Liver (tissue), 9 donors: ENCODE data around the gene TMC2. TPM values are rescaled to one million over a fixed set of nuclear protein-coding genes. Genes with fewer than 3 reads are reported as not detected.

Experiments
- DNase-seq: peaks from one replicate; pipeline ENCODE4 v3.0.0-alpha.2; 2017; ENCODE audit warnings: low spot score
- H3K27ac ChIP-seq, 2 donors: one replicate each; pipeline ENCODE4 v1.7.0; 2013; ENCODE audit warnings: inconsistent platforms in 2 of 2, low read length in 2 of 2, control low read depth in 1 of 2, low read depth in 1 of 2, mild to moderate bottlenecking in 1 of 2
- H3K27me3 ChIP-seq, 4 donors: one replicate each; pipeline versions ENCODE4 v1.6.1 to v1.7.0; 2013; ENCODE audit warnings: low read length in 3 of 4, inconsistent platforms in 1 of 4, mild to moderate bottlenecking in 1 of 4, moderate library complexity in 1 of 4; ENCODE audit not compliant: control insufficient read depth in 4 of 4, insufficient read depth in 4 of 4
- H3K36me3 ChIP-seq, 4 donors: one replicate each; pipeline versions ENCODE4 v1.6.1 to v1.7.0; 2013; ENCODE audit warnings: low read length in 3 of 4, mild to moderate bottlenecking in 3 of 4, low read depth in 1 of 4, moderate library complexity in 1 of 4; ENCODE audit not compliant: control insufficient read depth in 4 of 4, insufficient read depth in 3 of 4
- H3K4me1 ChIP-seq, 4 donors: one replicate each; pipeline versions ENCODE4 v1.6.1 to v1.7.0; 2013; ENCODE audit warnings: low read length in 3 of 4, mild to moderate bottlenecking in 3 of 4, moderate library complexity in 1 of 4; ENCODE audit not compliant: control insufficient read depth in 4 of 4, insufficient read depth in 4 of 4
- H3K4me3 ChIP-seq, 3 donors: one replicate each; pipeline versions ENCODE4 v1.6.1 to v1.7.0; 2013; ENCODE audit warnings: low read length in 3 of 3, control low read depth in 1 of 3, low read depth in 1 of 3, mild to moderate bottlenecking in 1 of 3
- H3K9ac ChIP-seq, 2 donors: one replicate each; pipeline ENCODE4 v1.7.0; 2013; ENCODE audit warnings: low read length in 2 of 2, mild to moderate bottlenecking in 2 of 2, moderate library complexity in 2 of 2, control low read depth in 1 of 2, low read depth in 1 of 2
- H3K9me3 ChIP-seq, 4 donors: one replicate each; pipeline versions ENCODE4 v1.6.1 to v1.7.0; 2013; ENCODE audit warnings: low read length in 3 of 4; ENCODE audit not compliant: control insufficient read depth in 4 of 4
- EGR1 ChIP-seq, 2 donors: IDR thresholded peaks; 2 replicates each; pipeline ENCODE4 v1.6.1; 2016 to 2018; ENCODE audit warnings: antibody characterized with exemption in 2 of 2, low read depth in 2 of 2
- FOXA1 ChIP-seq: IDR thresholded peaks from 2 replicates; pipeline ENCODE4 v1.6.1; 2016; ENCODE audit warnings: antibody characterized with exemption
- FOXA2 ChIP-seq: IDR thresholded peaks from 2 replicates; pipeline ENCODE4 v1.6.1; 2016; ENCODE audit warnings: antibody characterized with exemption
- GABPA ChIP-seq, 2 donors: IDR thresholded peaks in 1 of 2; conservative IDR thresholded peaks in 1 of 2; 2 replicates each; pipeline ENCODE4 v1.6.1; 2016; ENCODE audit warnings: antibody characterized with exemption in 2 of 2, mild to moderate bottlenecking in 1 of 2, moderate library complexity in 1 of 2
- HNF4A ChIP-seq, 2 donors: conservative IDR thresholded peaks; 2 replicates each; pipeline ENCODE4 v1.6.1; 2016; ENCODE audit warnings: antibody characterized with exemption in 2 of 2, mild to moderate bottlenecking in 2 of 2
- HNF4G ChIP-seq: IDR thresholded peaks from 2 replicates; pipeline ENCODE4 v1.6.1; 2016; ENCODE audit warnings: antibody characterized with exemption
- JUND ChIP-seq, 2 donors: IDR thresholded peaks; 2 replicates each; pipeline ENCODE4 v1.6.1; 2016; ENCODE audit warnings: antibody characterized with exemption in 2 of 2
- NR2F2 ChIP-seq: IDR thresholded peaks from 2 replicates; pipeline ENCODE4 v1.6.1; 2016; ENCODE audit warnings: antibody characterized with exemption
- RAD21 ChIP-seq, 2 donors: IDR thresholded peaks; 2 replicates each; pipeline ENCODE4 v1.6.1; 2016; ENCODE audit warnings: antibody characterized with exemption in 2 of 2, mild to moderate bottlenecking in 2 of 2
- RXRA ChIP-seq, 2 donors: IDR thresholded peaks; 2 replicates each; pipeline ENCODE4 v1.6.1; 2017 to 2018; ENCODE audit warnings: antibody characterized with exemption in 2 of 2, mild to moderate bottlenecking in 1 of 2
- SP1 ChIP-seq: IDR thresholded peaks from 2 replicates; pipeline ENCODE4 v1.6.1; 2018; ENCODE audit warnings: antibody characterized with exemption, mild to moderate bottlenecking
- TAF1 ChIP-seq: conservative IDR thresholded peaks from 2 replicates; pipeline ENCODE4 v1.6.1; 2016; ENCODE audit warnings: antibody characterized with exemption, mild to moderate bottlenecking
- YY1 ChIP-seq: IDR thresholded peaks from 2 replicates; pipeline ENCODE4 v1.6.1; 2016; ENCODE audit warnings: antibody characterized with exemption, mild to moderate bottlenecking
- WGBS: extraction: QIAGEN DNeasy Blood & Tissue Kit; methylation state at CpG from one replicate; pipeline ENCODE4 v1.1.7; 2013; 5-methylcytosine and 5-hydroxymethylcytosine counted together
- polyA plus RNA-seq, 2 donors: library from polyadenylated mRNA; stranded (reverse) in 1 of 2; unstranded in 1 of 2; fragments of 200-250 nt in 1 of 2; fragments of >200 nt in 1 of 2; fragmentation: Nextera tagmentation in 1 of 2; extraction: Ambion mirVana in 1 of 2; gene quantifications; one replicate each; pipeline versions ENCODE4 v1.2.1 to v1.2.3, GENCODE V29; 2013 to 2015
- total RNA-seq, 2 donors: library from RNA; depleted of rRNA; stranded (reverse); fragments of >200 nt; gene quantifications; one replicate each; pipeline ENCODE4 v1.2.3, GENCODE V29; 2014
- TF ChIP-seq, protein P1 (sequence below): IDR thresholded peaks from 2 replicates; pipeline ENCODE4 v1.6.1; 2016; ENCODE audit warnings: antibody characterized with exemption
- TF ChIP-seq, protein P2 (sequence below): IDR thresholded peaks from 2 replicates; pipeline ENCODE4 v1.6.1; 2016; ENCODE audit warnings: antibody characterized with exemption, mild to moderate bottlenecking
- TF ChIP-seq, protein P3 (sequence below): IDR thresholded peaks from 2 replicates; pipeline ENCODE4 v1.6.1; 2016; ENCODE audit warnings: antibody characterized with exemption
- TF ChIP-seq, protein P4 (sequence below): fragments of 150-350 bp; IDR thresholded peaks from 2 replicates; pipeline ENCODE4 v1.5.1; 2017; ENCODE audit warnings: improper control_type of control experiment, low read depth, low read length; ENCODE audit not compliant: missing input control
- TF ChIP-seq, protein P5 (sequence below): IDR thresholded peaks from 2 replicates; pipeline ENCODE4 v1.6.1; 2016; ENCODE audit warnings: antibody characterized with exemption
- donor health status: healthy.
- donor health status: healthy.
- donor health status: healthy.
- donor health status: healthy.
- donor health status: healthy.

TMC2 gene
- total and polyA plus RNA-seq, 4 donors: not detected

DNA sequence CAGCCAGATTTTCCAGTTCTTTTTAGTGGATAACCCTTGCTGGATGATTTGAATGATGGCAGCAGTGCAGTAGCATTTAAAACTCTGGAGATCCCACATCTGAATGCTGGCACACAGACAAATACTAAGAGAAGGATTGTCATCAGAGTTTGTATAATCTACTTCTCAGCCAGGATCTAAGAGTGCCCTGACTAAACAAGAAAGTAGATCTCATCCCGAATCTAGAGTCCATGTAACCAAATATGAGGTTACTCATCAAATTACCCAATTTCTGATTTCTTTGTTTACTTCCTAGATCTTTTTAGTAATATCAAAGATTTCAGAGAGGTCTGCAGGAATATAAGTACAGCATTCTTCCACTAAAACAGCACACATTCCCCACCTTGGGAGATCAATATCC, 7.8 kb downstream of the TMC2 start:
- H3K27me3 ChIP-seq: peaks cover 0 to 12% (median 1%) of the 10 kb centered on the region in 4 donors
- no peaks in the 10 kb centered on the region for H3K36me3 ChIP-seq
- no peaks in the 10 kb centered on the region for H3K4me1 ChIP-seq
- H3K27ac ChIP-seq: no peak overlapping the region
- H3K9me3 ChIP-seq: no peaks in the 10 kb centered on the region
- no peak overlapping the region for H3K4me3 ChIP-seq
- no peak for DNase-seq
- TF ChIP-seq RAD21 (IDR thresholded peaks at IDR 0.05) (no peak), HNF4G (no peak), SP1 (no peak), GABPA (IDR thresholded peaks at IDR 0.05 in 1 of 2, conservative IDR thresholded peaks at IDR 0.05 in 1 of 2) (no peak), TAF1 (no peak), RXRA (IDR thresholded peaks at IDR 0.05) (no peak), YY1 (no peak), FOXA2 (no peak), HNF4A (conservative IDR thresholded peaks at IDR 0.05) (no peak), JUND (IDR thresholded peaks at IDR 0.05) (no peak), FOXA1 (no peak), NR2F2 (no peak), EGR1 (IDR thresholded peaks at IDR 0.05; ENCODE audit: low read depth in 2 of 2) (no peak)
- TF ChIP-seq, protein P1, sequence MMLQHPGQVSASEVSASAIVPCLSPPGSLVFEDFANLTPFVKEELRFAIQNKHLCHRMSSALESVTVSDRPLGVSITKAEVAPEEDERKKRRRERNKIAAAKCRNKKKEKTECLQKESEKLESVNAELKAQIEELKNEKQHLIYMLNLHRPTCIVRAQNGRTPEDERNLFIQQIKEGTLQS: no peak
- TF ChIP-seq, protein P2, sequence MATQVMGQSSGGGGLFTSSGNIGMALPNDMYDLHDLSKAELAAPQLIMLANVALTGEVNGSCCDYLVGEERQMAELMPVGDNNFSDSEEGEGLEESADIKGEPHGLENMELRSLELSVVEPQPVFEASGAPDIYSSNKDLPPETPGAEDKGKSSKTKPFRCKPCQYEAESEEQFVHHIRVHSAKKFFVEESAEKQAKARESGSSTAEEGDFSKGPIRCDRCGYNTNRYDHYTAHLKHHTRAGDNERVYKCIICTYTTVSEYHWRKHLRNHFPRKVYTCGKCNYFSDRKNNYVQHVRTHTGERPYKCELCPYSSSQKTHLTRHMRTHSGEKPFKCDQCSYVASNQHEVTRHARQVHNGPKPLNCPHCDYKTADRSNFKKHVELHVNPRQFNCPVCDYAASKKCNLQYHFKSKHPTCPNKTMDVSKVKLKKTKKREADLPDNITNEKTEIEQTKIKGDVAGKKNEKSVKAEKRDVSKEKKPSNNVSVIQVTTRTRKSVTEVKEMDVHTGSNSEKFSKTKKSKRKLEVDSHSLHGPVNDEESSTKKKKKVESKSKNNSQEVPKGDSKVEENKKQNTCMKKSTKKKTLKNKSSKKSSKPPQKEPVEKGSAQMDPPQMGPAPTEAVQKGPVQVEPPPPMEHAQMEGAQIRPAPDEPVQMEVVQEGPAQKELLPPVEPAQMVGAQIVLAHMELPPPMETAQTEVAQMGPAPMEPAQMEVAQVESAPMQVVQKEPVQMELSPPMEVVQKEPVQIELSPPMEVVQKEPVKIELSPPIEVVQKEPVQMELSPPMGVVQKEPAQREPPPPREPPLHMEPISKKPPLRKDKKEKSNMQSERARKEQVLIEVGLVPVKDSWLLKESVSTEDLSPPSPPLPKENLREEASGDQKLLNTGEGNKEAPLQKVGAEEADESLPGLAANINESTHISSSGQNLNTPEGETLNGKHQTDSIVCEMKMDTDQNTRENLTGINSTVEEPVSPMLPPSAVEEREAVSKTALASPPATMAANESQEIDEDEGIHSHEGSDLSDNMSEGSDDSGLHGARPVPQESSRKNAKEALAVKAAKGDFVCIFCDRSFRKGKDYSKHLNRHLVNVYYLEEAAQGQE: no peak
- TF ChIP-seq, protein P3, sequence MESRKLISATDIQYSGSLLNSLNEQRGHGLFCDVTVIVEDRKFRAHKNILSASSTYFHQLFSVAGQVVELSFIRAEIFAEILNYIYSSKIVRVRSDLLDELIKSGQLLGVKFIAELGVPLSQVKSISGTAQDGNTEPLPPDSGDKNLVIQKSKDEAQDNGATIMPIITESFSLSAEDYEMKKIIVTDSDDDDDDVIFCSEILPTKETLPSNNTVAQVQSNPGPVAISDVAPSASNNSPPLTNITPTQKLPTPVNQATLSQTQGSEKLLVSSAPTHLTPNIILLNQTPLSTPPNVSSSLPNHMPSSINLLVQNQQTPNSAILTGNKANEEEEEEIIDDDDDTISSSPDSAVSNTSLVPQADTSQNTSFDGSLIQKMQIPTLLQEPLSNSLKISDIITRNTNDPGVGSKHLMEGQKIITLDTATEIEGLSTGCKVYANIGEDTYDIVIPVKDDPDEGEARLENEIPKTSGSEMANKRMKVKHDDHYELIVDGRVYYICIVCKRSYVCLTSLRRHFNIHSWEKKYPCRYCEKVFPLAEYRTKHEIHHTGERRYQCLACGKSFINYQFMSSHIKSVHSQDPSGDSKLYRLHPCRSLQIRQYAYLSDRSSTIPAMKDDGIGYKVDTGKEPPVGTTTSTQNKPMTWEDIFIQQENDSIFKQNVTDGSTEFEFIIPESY: no peak
- TF ChIP-seq, protein P4, sequence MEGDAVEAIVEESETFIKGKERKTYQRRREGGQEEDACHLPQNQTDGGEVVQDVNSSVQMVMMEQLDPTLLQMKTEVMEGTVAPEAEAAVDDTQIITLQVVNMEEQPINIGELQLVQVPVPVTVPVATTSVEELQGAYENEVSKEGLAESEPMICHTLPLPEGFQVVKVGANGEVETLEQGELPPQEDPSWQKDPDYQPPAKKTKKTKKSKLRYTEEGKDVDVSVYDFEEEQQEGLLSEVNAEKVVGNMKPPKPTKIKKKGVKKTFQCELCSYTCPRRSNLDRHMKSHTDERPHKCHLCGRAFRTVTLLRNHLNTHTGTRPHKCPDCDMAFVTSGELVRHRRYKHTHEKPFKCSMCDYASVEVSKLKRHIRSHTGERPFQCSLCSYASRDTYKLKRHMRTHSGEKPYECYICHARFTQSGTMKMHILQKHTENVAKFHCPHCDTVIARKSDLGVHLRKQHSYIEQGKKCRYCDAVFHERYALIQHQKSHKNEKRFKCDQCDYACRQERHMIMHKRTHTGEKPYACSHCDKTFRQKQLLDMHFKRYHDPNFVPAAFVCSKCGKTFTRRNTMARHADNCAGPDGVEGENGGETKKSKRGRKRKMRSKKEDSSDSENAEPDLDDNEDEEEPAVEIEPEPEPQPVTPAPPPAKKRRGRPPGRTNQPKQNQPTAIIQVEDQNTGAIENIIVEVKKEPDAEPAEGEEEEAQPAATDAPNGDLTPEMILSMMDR: no peak
- TF ChIP-seq, protein P5, sequence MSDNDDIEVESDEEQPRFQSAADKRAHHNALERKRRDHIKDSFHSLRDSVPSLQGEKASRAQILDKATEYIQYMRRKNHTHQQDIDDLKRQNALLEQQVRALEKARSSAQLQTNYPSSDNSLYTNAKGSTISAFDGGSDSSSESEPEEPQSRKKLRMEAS: no peak
- no peak overlapping the region for H3K9ac ChIP-seq
- 59% methylated on average over 1 of the region's 1 CpG for WGBS
